Neural cell (in vitro differentiated cells): Measurements from ENCODE around the gene F12. TPM values are rescaled to one million over a fixed set of nuclear protein-coding genes. Genes with fewer than 3 reads are reported as not detected.
"Not testable (repeated sequence)": the region's sequence is repeated elsewhere in the genome, so short reads cannot be mapped to it uniquely, and the experiment has no call there.

Experiments used
- H2AFZ ChIP-seq: fragments of 200-600, 300-800 bp; sonication (generic), shearing (Covaris generic); 2 replicates; pipeline ENCODE4 v1.6.0; 2014; ENCODE audit warnings: low read depth, mild to moderate bottlenecking, antibody characterized with exemption, low read length, moderate library complexity
- H3F3A ChIP-seq: fragments of 200-600 bp; shearing (Covaris generic); 2 replicates; pipeline ENCODE4 v1.6.1; 2016; ENCODE audit warnings: mild to moderate bottlenecking, moderate library complexity, mixed read lengths, antibody characterized with exemption, low read length; ENCODE audit not compliant: insufficient read depth, poor library complexity, severe bottlenecking
- H3K27ac ChIP-seq: fragments of 200-600, 300-800 bp; sonication (generic), shearing (Covaris generic); 2 replicates; pipeline ENCODE4 v1.5.1; 2014; ENCODE audit warnings: mild to moderate bottlenecking, low read length, moderate library complexity
- H3K27me3 ChIP-seq: fragments of 300-800, 200-600 bp; sonication (generic), shearing (Covaris generic); 2 replicates; pipeline ENCODE4 v1.6.0; 2014; ENCODE audit warnings: mild to moderate bottlenecking, low read depth, low read length, moderate library complexity; ENCODE audit not compliant: insufficient read depth
- H3K36me3 ChIP-seq: fragments of 300-800, 200-600 bp; sonication (generic), shearing (Covaris generic); 2 replicates; pipeline ENCODE4 v1.5.1; 2014; ENCODE audit warnings: mild to moderate bottlenecking, antibody characterized with exemption, low read length, moderate library complexity; ENCODE audit not compliant: insufficient read depth
- H3K4me2 ChIP-seq: fragments of 300-800, 200-600 bp; sonication (generic), shearing (Covaris generic); 2 replicates; pipeline ENCODE4 v1.6.0; 2014; ENCODE audit warnings: mild to moderate bottlenecking, low read length
- H3K4me3 ChIP-seq: fragments of 300-800, 200-600 bp; sonication (generic), shearing (Covaris generic); 2 replicates; pipeline ENCODE4 v1.5.1; 2014; ENCODE audit warnings: mild to moderate bottlenecking, low read length, moderate library complexity
- H3K79me2 ChIP-seq: fragments of 200-600 bp; shearing (Covaris generic); replicated peaks from 2 replicates; pipeline ENCODE4 v1.6.0; 2014; ENCODE audit warnings: mild to moderate bottlenecking, low read length, moderate library complexity; ENCODE audit not compliant: insufficient read depth
- H3K9ac ChIP-seq: fragments of 300-800, 200-600 bp; sonication (generic), shearing (Covaris generic); 2 replicates; pipeline ENCODE4 v1.6.1; 2016; ENCODE audit warnings: mild to moderate bottlenecking, low read length, mixed read lengths
- H3K9me2 ChIP-seq: fragments of 200-600 bp; shearing (Covaris generic); 2 replicates; pipeline ENCODE4 v1.6.1; 2016; ENCODE audit warnings: mild to moderate bottlenecking, low read length, mixed read lengths; ENCODE audit not compliant: insufficient read depth
- H3K9me3 ChIP-seq: fragments of 200-600, 300-800 bp; sonication (generic), shearing (Covaris generic); 2 replicates; pipeline ENCODE4 v1.6.1; 2016; ENCODE audit warnings: mild to moderate bottlenecking, mixed run types, low read length, moderate library complexity, mixed read lengths
- H4K20me1 ChIP-seq: fragments of 200-600 bp; shearing (Covaris generic); 2 replicates; pipeline ENCODE4 v1.6.1; 2016; ENCODE audit warnings: mild to moderate bottlenecking, mixed run types; ENCODE audit not compliant: insufficient read depth
- EP300 ChIP-seq: fragments of 450-650 bp; conservative IDR thresholded peaks from 2 replicates; pipeline ENCODE4 v1.6.1; 2014; ENCODE audit warnings: antibody characterized with exemption, mild to moderate bottlenecking, moderate library complexity; ENCODE audit not compliant: poor library complexity, severe bottlenecking
- EZH2 ChIP-seq: fragments of 200-600, 300-800 bp; shearing (Covaris generic), sonication (generic); IDR thresholded peaks from 2 replicates; pipeline ENCODE4 v1.6.1; 2014; ENCODE audit warnings: antibody characterized with exemption, low read length, borderline replicate concordance, mild to moderate bottlenecking; ENCODE audit not compliant: insufficient read depth, poor library complexity, severe bottlenecking
- MXI1 ChIP-seq: fragments of 450-650 bp; conservative IDR thresholded peaks from 2 replicates; pipeline ENCODE4 v1.6.1; 2014; ENCODE audit warnings: antibody characterized with exemption, mild to moderate bottlenecking; ENCODE audit not compliant: poor library complexity, severe bottlenecking
- POLR2AphosphoS5 ChIP-seq: IDR thresholded peaks from 2 replicates; pipeline ENCODE4 v1.6.1; 2012
- RAD21 ChIP-seq: fragments of 450-650 bp; conservative IDR thresholded peaks from 2 replicates; pipeline ENCODE4 v1.6.1; 2014; ENCODE audit warnings: antibody characterized with exemption, mild to moderate bottlenecking, moderate library complexity
- SMC3 ChIP-seq: fragments of 450-650 bp; conservative IDR thresholded peaks from 2 replicates; pipeline ENCODE4 v1.6.1; 2014; ENCODE audit warnings: antibody characterized with exemption, mild to moderate bottlenecking, moderate library complexity; ENCODE audit not compliant: poor library complexity
- TAF1 ChIP-seq: IDR thresholded peaks from 2 replicates; pipeline ENCODE4 v1.6.1; 2012; ENCODE audit warnings: low read depth
- polyA plus RNA-seq: library from polyadenylated mRNA; depleted of rRNA; stranded (reverse); fragments of >200 nt; gene quantifications from 2 replicates; pipeline ENCODE4 v1.2.3, GENCODE V29; 2014
- TF ChIP-seq, protein P1 (sequence below): IDR thresholded peaks from 2 replicates; pipeline ENCODE4 v1.6.1; 2012; ENCODE audit warnings: borderline replicate concordance
- TF ChIP-seq, protein P2 (sequence below): fragments of 450-650 bp; IDR thresholded peaks from 2 replicates; pipeline ENCODE4 v1.5.1; 2014; ENCODE audit warnings: antibody characterized with exemption, mild to moderate bottlenecking, moderate library complexity; ENCODE audit not compliant: poor library complexity, severe bottlenecking

Gene F12
- polyA plus RNA-seq, 1 donor from 2014 or later, result 1.4 TPM

DNA sequence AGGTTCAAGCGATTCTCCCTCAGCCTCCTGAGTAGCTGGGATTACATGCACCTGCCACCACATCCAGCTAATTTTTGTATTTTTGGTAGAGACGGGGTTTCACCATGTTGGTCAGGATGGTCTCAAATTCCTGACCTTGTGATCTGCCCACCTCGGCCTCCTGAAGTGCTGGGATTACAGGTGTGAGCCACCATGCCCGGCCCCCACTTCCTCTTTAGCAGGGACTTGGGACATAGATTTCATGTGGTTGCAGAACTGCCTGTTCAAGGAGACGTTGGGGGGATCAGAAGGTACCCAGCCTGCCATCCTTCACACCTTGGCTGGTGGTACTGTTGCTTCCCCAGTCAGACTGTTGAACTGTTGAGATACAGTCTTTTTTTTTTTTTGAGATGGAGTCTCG, 7.7 kb upstream of the F12 start:
- not testable (repeated sequence) for H3K27ac ChIP-seq

DNA sequence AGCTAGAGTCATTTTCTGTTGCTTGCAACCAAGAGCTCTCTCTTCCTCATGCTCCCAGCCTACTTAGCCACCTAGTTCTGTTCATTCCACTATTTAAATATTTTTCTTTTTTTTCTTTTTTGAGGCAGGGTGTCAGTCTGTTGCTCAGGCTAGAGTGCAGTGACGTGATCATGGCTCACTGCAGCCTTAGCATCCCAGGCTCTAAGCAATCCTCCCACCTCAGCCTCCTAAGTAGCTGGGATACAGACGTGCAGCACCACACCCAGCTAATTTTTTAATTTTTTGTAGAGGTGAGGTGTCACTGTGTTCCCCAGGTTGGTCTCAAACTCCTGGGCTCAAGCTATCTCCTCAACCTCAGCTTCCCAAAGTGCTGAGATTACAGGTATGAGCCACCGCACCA, 5.1 kb upstream of the F12 start:
- H4K20me1 ChIP-seq, result no peaks in the 10 kb centered on the region
- no peak overlapping the region for H3K27ac ChIP-seq
- H3K9me2 ChIP-seq, result no peaks in the 10 kb centered on the region
- H3K36me3 ChIP-seq, result no peaks in the 10 kb centered on the region
- no peaks in the 10 kb centered on the region for H3F3A ChIP-seq
- H3K4me3 ChIP-seq, result no peak overlapping the region
- no peak overlapping the region for H3K9ac ChIP-seq
- no peaks in the 10 kb centered on the region for H3K27me3 ChIP-seq
- H3K4me2 ChIP-seq, result no peak overlapping the region
- TF ChIP-seq, protein P1, sequence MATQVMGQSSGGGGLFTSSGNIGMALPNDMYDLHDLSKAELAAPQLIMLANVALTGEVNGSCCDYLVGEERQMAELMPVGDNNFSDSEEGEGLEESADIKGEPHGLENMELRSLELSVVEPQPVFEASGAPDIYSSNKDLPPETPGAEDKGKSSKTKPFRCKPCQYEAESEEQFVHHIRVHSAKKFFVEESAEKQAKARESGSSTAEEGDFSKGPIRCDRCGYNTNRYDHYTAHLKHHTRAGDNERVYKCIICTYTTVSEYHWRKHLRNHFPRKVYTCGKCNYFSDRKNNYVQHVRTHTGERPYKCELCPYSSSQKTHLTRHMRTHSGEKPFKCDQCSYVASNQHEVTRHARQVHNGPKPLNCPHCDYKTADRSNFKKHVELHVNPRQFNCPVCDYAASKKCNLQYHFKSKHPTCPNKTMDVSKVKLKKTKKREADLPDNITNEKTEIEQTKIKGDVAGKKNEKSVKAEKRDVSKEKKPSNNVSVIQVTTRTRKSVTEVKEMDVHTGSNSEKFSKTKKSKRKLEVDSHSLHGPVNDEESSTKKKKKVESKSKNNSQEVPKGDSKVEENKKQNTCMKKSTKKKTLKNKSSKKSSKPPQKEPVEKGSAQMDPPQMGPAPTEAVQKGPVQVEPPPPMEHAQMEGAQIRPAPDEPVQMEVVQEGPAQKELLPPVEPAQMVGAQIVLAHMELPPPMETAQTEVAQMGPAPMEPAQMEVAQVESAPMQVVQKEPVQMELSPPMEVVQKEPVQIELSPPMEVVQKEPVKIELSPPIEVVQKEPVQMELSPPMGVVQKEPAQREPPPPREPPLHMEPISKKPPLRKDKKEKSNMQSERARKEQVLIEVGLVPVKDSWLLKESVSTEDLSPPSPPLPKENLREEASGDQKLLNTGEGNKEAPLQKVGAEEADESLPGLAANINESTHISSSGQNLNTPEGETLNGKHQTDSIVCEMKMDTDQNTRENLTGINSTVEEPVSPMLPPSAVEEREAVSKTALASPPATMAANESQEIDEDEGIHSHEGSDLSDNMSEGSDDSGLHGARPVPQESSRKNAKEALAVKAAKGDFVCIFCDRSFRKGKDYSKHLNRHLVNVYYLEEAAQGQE, result no peak
- TF ChIP-seq POLR2AphosphoS5 (no peak), SMC3 (no peak), EZH2 (no peak), EP300 (no peak), MXI1 (no peak), RAD21 (no peak), TAF1 (no peak)
- TF ChIP-seq, protein P2, sequence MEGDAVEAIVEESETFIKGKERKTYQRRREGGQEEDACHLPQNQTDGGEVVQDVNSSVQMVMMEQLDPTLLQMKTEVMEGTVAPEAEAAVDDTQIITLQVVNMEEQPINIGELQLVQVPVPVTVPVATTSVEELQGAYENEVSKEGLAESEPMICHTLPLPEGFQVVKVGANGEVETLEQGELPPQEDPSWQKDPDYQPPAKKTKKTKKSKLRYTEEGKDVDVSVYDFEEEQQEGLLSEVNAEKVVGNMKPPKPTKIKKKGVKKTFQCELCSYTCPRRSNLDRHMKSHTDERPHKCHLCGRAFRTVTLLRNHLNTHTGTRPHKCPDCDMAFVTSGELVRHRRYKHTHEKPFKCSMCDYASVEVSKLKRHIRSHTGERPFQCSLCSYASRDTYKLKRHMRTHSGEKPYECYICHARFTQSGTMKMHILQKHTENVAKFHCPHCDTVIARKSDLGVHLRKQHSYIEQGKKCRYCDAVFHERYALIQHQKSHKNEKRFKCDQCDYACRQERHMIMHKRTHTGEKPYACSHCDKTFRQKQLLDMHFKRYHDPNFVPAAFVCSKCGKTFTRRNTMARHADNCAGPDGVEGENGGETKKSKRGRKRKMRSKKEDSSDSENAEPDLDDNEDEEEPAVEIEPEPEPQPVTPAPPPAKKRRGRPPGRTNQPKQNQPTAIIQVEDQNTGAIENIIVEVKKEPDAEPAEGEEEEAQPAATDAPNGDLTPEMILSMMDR, result no peak
- H3K79me2 ChIP-seq, result no peaks in the 10 kb centered on the region
- H2AFZ ChIP-seq, result no peak overlapping the region
- H3K9me3 ChIP-seq, result no peaks in the 10 kb centered on the region

More for the DNA sequence above, 7.7 kb upstream of the F12 start:
- H3K36me3 ChIP-seq, H3K9ac ChIP-seq, H3K4me2 ChIP-seq, H4K20me1 ChIP-seq, H3K9me2 ChIP-seq, H3K4me3 ChIP-seq, H3F3A ChIP-seq, H3K27me3 ChIP-seq, H3K79me2 ChIP-seq, H2AFZ ChIP-seq, H3K9me3 ChIP-seq: not testable (repeated sequence)

DNA sequence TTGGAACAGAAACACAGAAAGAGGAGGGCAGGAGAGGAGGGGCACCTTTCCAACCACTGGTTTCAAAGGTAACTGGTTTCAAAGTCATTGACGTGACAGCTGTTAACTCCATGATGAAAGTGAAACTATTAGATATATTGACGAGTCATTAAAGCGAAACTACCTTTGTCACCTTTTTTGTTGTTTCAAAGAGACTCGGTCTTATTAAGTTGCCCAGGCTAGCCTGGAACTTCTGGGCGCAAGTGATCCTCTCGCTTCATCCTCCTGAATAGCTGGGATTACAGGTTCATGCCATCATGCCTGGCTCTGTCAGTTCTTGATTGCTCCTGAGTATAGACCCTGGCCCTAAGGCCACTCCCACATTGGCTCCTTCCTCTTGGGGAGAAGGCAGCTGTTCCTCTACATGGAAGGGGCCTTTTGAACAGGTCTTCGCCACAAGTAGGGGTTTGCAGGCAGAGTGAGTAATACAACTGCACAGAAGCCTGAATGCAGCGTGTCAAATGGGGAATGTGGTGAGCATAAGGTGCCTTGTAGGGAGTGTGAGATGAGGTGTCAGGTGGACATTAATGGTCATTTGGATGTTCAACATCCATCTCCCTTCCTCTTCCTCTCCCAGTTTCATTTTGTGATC, 3.4 kb upstream of the F12 start:
- Histone ChIP-seq H3K9me3 (no peaks in the 10 kb centered on the region), H3K36me3 (no peaks in the 10 kb centered on the region), H3K27ac (no peak overlapping the region), H3K4me3 (no peak overlapping the region), H3K9ac (no peak overlapping the region), H3K9me2 (no peaks in the 10 kb centered on the region), H2AFZ (no peak overlapping the region), H3F3A (no peaks in the 10 kb centered on the region), H3K4me2 (no peak overlapping the region), H4K20me1 (no peaks in the 10 kb centered on the region), H3K27me3 (no peaks in the 10 kb centered on the region), H3K79me2 (no peaks in the 10 kb centered on the region)
- no peak for TF ChIP-seq MXI1
- TF ChIP-seq, protein P1, result no peak
